ENCODE measurements around the gene PCDH12.
A peak's percentile ranks its signal among the peaks of the same experiment; 100 is the strongest.

Gene PCDH12

DNA sequence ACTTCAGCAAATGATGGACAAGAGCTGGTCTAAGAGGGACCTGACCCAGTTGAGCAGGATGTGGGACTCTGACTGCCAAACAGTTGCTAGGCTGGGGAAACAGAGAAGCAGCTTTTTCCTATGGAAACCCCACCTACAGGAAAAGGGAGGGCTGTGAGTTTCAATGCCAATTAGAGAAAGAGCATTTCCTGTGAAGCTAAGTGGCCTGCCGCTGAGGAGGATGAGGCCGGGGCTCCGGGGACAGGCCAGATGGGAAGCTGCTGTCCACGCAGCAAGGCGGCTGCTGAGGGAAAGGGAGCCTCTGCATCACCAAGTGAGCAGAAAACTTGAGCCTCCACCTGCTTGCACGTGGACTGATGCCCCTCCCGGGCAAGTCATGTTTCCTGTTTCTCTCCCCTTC lies at the start of gene PCDH12:
PCDH12 (minus strand) TSS at position 90 of the 400 bp plus-strand sequence. CDS start 351 bp downstream, outside the sequence.
- H3K27me3 Mint-ChIP-seq = no peaks in the 10 kb centered on the region
- no peaks in the 10 kb centered on the region for H3K36me3 Mint-ChIP-seq (ENCODE audit: low read depth)
- H3K27ac Mint-ChIP-seq = peak within 1 kb of the TSS; percentile 83
- H3K4me1 Mint-ChIP-seq (ENCODE audit: low read depth) = peaks cover 40% of the 10 kb centered on the region
- H3K4me3 Mint-ChIP-seq = peak within 1 kb of the TSS; percentile 71
- no peaks in the 10 kb centered on the region for H3K9me3 Mint-ChIP-seq

DNA sequence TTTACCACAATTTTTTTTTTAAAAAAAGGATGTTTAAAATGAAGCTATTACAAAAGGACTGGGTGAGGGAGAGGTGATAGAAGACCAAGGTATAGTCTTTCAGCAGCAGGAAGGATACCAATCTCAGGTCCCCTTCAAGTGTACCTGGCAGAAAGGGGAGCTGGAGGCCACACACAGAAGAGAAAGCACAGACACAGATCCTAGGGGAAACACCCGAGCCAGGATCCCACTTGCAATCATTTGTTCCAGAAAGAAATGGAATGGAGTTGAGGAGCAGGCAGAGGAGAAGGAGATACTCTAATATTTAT lies 49.2 kb upstream of the PCDH12 start:
- Mint-ChIP-seq H3K27me3 (no peaks in the 10 kb centered on the region), H3K4me1 (ENCODE audit: low read depth) (peaks cover 77% of the 10 kb centered on the region), H3K4me3 (peak overlapping the region; percentile 79), H3K36me3 (ENCODE audit: low read depth) (peaks cover 81% of the 10 kb centered on the region), H3K27ac (peak overlapping the region; percentile 95), H3K9me3 (no peaks in the 10 kb centered on the region)

DNA sequence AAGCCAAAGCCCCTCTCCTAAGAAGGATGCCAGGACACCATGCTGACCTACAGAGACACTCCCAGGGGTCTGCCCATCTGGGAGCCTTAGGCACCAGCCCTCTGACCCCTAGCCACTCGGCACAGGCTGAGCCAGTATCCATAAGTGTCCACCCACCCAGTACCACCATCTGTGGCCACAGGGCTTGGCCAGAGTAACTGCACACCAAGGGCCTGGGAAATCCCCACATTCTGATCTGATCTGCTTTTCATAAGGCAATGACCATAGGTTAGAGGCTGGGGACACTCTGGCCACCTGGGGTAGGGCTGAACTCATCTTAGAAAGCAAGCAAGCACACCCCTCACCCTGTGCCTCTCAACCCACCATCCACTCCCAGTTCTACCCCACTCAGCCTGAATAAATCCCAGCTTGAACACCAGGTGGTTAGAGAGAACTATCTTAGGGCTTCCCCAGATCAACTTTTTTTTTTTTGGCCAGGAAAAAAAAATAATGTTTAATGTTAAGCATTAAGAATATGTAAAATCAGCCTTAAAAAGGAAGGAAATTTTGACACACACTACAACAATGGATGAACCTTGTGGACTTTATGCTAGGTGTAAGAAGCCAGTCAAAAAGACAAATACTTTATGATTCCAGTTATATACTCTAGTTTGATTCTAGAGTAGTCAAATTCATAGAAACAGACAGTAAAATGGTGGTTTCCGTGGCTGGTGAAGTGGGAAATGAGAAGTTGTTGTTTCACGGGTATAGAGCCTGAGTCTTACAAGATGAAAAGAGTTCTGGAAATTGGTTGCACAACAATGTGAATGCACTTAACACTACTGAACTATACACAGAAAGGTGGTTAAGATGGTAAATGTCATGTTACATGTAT lies 48.6 kb upstream of the PCDH12 start:
- H3K9me3 Mint-ChIP-seq = no peaks in the 10 kb centered on the region
- H3K36me3 Mint-ChIP-seq (ENCODE audit: low read depth) = peaks cover 87% of the 10 kb centered on the region
- peak overlapping the region; percentile 79 for H3K4me3 Mint-ChIP-seq
- no peaks in the 10 kb centered on the region for H3K27me3 Mint-ChIP-seq
- H3K4me1 Mint-ChIP-seq (ENCODE audit: low read depth) = peaks cover 76% of the 10 kb centered on the region
- H3K27ac Mint-ChIP-seq = peak overlapping the region; percentile 95

DNA sequence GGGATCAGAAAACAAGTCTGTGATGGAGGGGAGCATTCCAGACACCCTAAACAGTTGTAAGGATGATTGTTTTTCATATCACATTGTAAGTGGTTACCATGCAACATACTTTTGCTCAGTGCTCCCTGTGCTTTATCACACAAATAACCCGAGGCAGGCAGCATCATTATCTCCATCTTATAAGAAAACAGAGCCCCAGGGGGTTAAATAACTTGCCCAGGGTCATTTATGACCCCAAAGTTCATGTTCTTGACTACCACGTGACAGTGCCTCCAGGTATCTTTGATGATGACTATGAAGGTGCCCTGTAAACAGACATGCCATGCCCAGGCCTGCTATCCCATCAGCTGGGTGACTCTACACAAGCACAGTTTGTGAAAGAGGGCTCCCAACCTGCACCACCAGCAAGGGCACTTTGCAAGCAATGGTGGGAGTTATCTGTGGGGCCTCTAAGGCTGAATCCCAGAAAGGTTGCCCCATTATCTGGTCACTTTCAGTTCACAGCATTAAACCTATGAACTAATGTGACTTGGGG lies 45.3 kb upstream of the PCDH12 start:
- H3K4me1 Mint-ChIP-seq (ENCODE audit: low read depth) = peaks cover 63% of the 10 kb centered on the region
- H3K4me3 Mint-ChIP-seq = no peak overlapping the region
- H3K27me3 Mint-ChIP-seq = no peaks in the 10 kb centered on the region
- no peaks in the 10 kb centered on the region for H3K9me3 Mint-ChIP-seq
- H3K27ac Mint-ChIP-seq = no peak overlapping the region
- peaks cover 86% of the 10 kb centered on the region for H3K36me3 Mint-ChIP-seq (ENCODE audit: low read depth)

DNA sequence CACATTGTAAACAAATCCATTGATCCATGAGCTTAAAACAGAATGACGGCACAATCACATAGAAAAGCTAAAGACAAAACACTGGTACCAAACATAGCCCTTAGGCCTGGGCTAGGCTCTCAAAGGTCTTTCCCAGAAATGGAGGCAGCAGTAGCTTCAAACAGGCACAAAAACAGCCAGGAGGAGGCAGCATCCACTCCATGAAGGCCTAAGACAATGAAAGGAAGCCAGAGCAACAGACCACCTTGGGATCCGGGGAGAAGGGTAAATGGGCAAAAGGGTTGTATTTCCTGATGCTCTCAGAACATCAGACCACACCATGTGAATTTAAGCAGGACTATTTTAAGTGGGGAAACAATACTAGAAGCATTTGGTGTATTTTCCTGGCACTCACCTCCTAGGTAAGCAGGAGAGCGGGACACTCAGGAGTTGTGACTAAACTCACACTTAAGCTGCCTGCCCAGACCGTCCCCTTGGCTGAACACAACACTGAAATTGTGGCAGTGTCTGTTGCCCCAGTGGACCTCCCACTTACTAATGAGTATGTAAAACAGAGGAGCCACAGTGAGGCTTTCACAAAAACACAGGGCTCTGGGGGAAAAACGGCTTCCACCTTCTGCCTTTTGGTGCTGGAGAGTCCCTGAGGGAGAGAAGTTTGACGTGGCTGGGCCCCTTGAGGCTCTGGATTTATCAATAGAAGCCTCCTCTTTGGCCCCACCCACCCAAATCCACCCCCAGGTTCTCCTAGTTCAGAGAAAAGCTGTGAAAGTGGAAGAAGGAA lies 42.9 kb upstream of the PCDH12 start:
- H3K4me3 Mint-ChIP-seq = no peak overlapping the region
- no peaks in the 10 kb centered on the region for H3K27me3 Mint-ChIP-seq
- H3K36me3 Mint-ChIP-seq (ENCODE audit: low read depth) = peaks cover 72% of the 10 kb centered on the region
- H3K9me3 Mint-ChIP-seq = no peaks in the 10 kb centered on the region
- H3K27ac Mint-ChIP-seq = peak overlapping the region; percentile 45
- H3K4me1 Mint-ChIP-seq (ENCODE audit: low read depth) = peaks cover 39% of the 10 kb centered on the region

DNA sequence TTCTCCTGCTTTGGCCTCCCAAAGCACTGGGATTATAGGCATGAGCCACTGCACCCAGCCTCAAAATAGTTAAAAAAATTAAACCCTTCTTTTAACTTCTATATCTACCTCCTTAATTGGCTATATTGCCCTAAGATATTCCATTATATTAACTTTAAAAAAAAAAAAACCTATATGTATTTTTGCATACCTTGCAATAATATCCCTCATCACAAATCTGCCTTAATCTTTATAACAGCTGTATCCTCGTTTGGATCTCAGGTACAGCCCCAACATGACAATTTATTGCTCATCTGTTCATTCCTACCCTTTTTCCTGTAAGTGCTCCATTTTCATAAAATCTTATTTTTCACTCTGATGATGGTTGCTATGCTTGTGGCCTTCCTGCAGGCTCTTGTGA lies 42.2 kb upstream of the PCDH12 start:
- Mint-ChIP-seq H3K27ac (peak overlapping the region; percentile 14), H3K4me1 (ENCODE audit: low read depth) (peaks cover 32% of the 10 kb centered on the region), H3K4me3 (no peak overlapping the region), H3K27me3 (no peaks in the 10 kb centered on the region), H3K36me3 (ENCODE audit: low read depth) (peaks cover 69% of the 10 kb centered on the region), H3K9me3 (no peaks in the 10 kb centered on the region)

DNA sequence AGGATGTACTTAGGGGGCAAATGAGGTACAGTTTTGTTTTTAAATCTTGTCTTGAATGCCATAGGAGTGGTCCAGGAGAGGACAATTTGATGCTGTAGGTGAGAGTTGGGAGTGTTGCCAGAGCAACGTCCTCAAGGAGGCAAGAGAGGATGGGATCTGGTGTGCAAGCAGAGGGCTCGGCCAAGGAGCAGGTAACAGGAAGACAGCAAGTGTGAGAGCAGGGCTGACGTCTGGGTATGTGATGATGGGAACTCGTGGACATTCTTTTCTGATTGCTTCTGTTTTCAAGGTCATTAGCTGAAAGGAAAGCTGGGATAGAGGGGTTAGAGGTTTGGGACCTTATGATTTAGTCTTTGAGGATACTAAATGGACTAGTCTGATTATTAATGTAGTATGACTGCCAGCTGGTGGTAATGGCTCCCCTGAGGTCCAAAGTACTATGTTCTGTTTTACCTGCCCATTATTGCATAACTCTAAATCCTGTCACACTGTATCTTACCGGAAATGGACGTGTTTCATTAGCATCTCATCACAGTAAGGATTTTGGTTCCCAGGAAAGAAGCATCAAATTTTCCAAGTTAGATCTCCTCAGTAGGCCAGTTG lies 39.5 kb upstream of the PCDH12 start:
- peak overlapping the region; percentile 7 for H3K27ac Mint-ChIP-seq
- peaks cover 17% of the 10 kb centered on the region for H3K4me1 Mint-ChIP-seq (ENCODE audit: low read depth)
- peaks cover 67% of the 10 kb centered on the region for H3K36me3 Mint-ChIP-seq (ENCODE audit: low read depth)
- H3K9me3 Mint-ChIP-seq = no peaks in the 10 kb centered on the region
- H3K4me3 Mint-ChIP-seq = no peak overlapping the region
- H3K27me3 Mint-ChIP-seq = no peaks in the 10 kb centered on the region

DNA sequence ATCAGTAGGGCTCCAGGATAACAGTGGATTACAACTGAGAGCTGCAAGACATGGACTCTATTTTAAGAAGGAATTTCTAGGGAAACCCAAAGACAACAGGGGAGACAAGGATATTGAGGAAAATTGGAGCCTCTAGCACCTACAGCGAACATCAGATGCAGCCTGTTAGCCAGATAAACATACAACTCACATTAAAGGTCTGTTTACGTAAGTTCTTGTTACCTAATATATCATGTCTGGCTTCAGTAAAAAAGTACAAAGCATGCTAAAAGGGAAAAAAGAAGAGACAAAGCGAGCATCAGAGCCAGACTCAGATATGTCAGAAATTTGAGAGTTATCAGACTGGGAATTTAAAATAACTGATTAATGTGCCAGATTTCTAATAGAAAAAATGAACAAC lies 37.7 kb upstream of the PCDH12 start:
- no peak overlapping the region for H3K27ac Mint-ChIP-seq
- peaks cover 57% of the 10 kb centered on the region for H3K36me3 Mint-ChIP-seq (ENCODE audit: low read depth)
- no peaks in the 10 kb centered on the region for H3K9me3 Mint-ChIP-seq
- H3K4me1 Mint-ChIP-seq (ENCODE audit: low read depth) = peaks cover 4% of the 10 kb centered on the region
- no peak overlapping the region for H3K4me3 Mint-ChIP-seq
- no peaks in the 10 kb centered on the region for H3K27me3 Mint-ChIP-seq

DNA sequence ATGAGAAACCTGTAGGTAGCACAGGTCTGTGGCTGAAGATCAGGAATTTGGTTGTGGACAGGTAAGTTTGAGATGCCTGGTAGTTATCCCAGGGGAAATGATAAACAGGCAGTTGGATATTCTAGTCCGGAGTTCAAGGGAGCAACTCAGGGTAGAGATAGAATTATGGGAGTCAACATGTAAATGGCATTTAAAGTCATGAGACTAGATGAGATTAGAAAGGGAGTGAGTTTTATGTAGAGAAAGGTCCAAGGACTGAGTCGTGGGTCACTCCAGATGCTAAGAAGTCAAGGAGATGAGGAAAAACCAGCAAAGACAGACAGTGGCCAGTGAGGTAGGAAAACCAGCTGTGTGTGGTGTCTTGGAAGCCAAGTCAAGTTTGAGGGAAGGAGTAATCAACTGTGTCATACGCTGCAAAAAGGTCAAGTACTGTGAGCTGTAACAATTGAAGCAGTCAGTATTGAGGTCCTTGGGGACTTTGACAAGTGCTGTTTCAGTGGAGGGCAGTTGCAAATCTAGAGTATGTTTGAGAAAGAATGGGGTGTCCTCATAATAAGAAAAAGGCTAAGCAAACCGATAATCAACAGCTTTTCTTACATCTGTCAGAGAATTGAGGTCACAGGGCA lies 36.6 kb upstream of the PCDH12 start:
- Mint-ChIP-seq H3K27me3 (no peaks in the 10 kb centered on the region), H3K4me1 (ENCODE audit: low read depth) (no peaks in the 10 kb centered on the region), H3K4me3 (no peak overlapping the region), H3K9me3 (no peaks in the 10 kb centered on the region), H3K27ac (no peak overlapping the region), H3K36me3 (ENCODE audit: low read depth) (peaks cover 51% of the 10 kb centered on the region)

DNA sequence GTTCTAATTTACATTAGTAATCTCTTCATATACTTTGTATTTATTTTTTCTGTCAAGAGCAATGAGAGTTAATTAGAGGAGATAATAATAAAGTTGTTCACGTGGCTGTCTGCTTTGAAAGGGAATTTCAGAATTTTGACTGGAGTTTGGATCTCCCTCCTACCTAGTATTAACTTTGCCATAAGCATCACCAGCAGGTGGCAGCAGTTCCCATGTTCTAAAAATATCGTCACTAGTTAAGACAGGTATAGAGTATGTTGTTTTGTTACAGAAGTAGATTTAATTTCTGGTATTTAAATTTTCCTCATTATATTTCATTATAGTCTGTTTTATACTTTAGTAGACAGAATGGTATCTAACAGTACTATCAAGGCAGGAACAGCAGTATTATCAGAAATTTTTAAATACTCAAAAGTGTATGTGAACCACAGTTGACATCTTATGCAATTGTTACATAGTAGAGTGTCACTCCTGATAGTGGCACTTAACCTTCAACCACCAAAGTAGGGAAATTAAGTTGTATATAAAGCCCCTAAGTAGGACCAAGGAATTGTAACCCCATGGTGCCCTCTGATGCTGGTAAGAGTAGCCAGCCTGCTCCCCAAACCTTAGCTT lies 34.5 kb upstream of the PCDH12 start:
- Mint-ChIP-seq H3K27ac (no peak overlapping the region), H3K27me3 (no peaks in the 10 kb centered on the region), H3K4me3 (no peak overlapping the region)

DNA sequence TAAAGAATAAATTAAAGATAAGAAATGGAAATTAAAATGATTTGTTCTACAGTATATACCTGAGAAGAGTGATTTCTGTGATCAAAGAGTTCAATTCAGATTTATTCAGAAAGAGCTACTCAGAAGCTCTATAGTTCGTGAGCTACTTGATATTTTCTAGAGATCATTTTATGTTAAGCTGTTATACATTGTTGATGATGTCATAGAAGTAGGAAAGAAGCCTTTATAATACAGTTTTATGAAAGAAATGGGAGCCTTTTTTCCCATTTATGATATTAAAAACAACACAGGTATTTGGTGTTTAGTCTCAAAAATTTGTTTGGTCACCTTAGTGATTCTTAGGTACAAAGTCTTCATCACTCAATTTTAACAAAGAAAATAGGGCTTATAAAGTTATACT lies 31.7 kb upstream of the PCDH12 start:
- no peak overlapping the region for H3K4me3 Mint-ChIP-seq
- no peaks in the 10 kb centered on the region for H3K9me3 Mint-ChIP-seq
- peaks cover 62% of the 10 kb centered on the region for H3K36me3 Mint-ChIP-seq (ENCODE audit: low read depth)
- H3K27me3 Mint-ChIP-seq = no peaks in the 10 kb centered on the region
- H3K4me1 Mint-ChIP-seq (ENCODE audit: low read depth) = no peaks in the 10 kb centered on the region
- H3K27ac Mint-ChIP-seq = no peak overlapping the region

More for the DNA sequence above, 34.5 kb upstream of the PCDH12 start:
- Mint-ChIP-seq H3K36me3 (ENCODE audit: low read depth) (peaks cover 51% of the 10 kb centered on the region), H3K4me1 (ENCODE audit: low read depth) (no peaks in the 10 kb centered on the region), H3K9me3 (no peaks in the 10 kb centered on the region)

DNA sequence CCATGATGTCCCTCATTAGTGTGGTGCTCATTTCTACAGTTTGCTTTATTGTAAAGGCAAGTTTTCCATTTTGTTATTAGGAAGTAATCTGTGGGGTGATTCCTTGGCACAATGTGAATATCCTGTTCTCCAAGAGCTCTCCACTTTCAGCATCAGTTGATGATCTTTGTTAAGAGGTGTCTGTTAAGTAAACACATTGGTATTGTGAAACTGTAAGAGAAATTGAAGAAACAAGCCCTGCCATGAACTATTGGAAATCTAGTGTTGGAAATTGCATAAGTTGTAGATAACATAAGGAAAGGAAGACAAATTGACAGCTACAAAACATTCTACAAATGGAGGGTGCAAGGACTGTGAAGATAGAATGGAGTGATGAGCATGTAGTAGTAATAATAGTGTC lies 28.1 kb upstream of the PCDH12 start:
- H3K27ac Mint-ChIP-seq = no peak overlapping the region

DNA sequence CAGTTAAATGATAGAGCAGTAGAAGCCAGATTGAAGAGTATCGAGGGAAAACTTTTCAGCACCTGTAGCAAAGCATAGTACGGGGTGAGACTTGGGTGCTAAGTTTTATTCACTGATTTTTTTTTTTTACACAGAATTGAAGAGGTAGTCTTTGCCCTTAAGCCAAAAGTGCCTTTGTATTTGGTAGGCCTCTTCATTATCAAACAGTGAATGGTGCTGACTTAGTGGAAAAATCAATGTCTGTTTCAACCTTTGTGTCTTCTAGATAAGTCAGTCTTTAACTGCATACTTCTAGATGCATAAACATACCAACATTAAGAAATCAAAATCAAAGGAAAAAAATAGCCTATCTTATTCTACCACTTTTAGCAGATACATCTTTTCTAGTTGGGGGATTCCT lies 24.6 kb upstream of the PCDH12 start:
- H3K9me3 Mint-ChIP-seq = no peaks in the 10 kb centered on the region

More for the DNA sequence above, 28.1 kb upstream of the PCDH12 start:
- no peaks in the 10 kb centered on the region for H3K27me3 Mint-ChIP-seq
- peaks cover 64% of the 10 kb centered on the region for H3K36me3 Mint-ChIP-seq (ENCODE audit: low read depth)
- H3K9me3 Mint-ChIP-seq = no peaks in the 10 kb centered on the region
- H3K4me3 Mint-ChIP-seq = no peak overlapping the region
- H3K4me1 Mint-ChIP-seq (ENCODE audit: low read depth) = no peaks in the 10 kb centered on the region

DNA sequence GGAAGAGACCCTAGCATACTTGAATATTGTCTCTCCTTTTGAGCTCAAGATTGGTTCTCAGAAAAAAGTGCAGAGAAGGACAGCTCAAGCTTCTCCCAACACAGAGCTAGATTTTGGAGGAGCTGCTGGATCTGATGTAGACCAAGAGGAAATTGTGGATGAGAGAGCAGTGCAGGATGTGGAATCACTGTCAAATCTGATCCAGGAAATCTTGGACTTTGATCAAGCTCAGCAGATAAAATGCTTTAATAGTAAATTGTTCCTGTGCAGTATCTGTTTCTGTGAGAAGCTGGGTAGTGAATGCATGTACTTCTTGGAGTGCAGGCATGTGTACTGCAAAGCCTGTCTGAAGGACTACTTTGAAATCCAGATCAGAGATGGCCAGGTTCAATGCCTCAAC lies 20.4 kb upstream of the PCDH12 start:
- H3K36me3 Mint-ChIP-seq (ENCODE audit: low read depth) = peaks cover 80% of the 10 kb centered on the region
- H3K4me3 Mint-ChIP-seq = no peak overlapping the region
- H3K27me3 Mint-ChIP-seq = no peaks in the 10 kb centered on the region
- peaks cover 24% of the 10 kb centered on the region for H3K4me1 Mint-ChIP-seq (ENCODE audit: low read depth)
- no peak overlapping the region for H3K27ac Mint-ChIP-seq
- no peaks in the 10 kb centered on the region for H3K9me3 Mint-ChIP-seq

More for the DNA sequence above, 24.6 kb upstream of the PCDH12 start:
- H3K4me1 Mint-ChIP-seq (ENCODE audit: low read depth) = no peaks in the 10 kb centered on the region
- H3K27me3 Mint-ChIP-seq = no peaks in the 10 kb centered on the region
- H3K4me3 Mint-ChIP-seq = no peak overlapping the region
- peaks cover 80% of the 10 kb centered on the region for H3K36me3 Mint-ChIP-seq (ENCODE audit: low read depth)
- no peak overlapping the region for H3K27ac Mint-ChIP-seq
